Measurements from ENCODE around the gene KIAA0753. TPM values are rescaled to one million over a fixed set of nuclear protein-coding genes. Genes with fewer than 3 reads are reported as not detected.
"Not testable (repeated sequence)": the region's sequence is repeated elsewhere in the genome, so short reads cannot be mapped to it uniquely, and the experiment has no call there.

Gene KIAA0753
- total RNA-seq, 1 experiment from 2014 or later = 6.6 TPM

- DNase-seq (ENCODE audit: low spot score) = no peak
Measured at GRCh38 chr17:6596941-6597340, 43.6 kb downstream of the KIAA0753 start.

- no peak for DNase-seq (ENCODE audit: low spot score)
Measured at GRCh38 chr17:6596511-6596910, 44.0 kb downstream of the KIAA0753 start.

DNA sequence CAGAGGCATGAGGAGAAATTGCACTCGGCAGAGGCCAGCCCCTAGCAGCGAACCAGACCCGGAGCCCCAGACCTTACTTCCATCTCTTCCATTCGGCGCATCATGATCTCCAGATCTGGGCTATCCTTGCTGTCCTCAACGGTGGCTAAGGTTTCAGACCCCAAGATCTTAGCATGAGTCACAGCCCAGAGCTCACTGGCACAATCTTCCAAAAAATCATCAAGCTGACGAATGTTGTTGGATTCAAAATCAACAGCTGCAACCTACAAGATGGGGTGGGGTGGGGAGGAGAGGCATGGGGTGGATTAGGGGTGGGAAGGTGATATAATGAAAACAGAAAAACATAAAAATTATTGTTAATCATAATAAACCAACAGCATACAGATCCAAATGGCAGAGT, 44.4 kb downstream of the KIAA0753 start:
- DNase-seq (ENCODE audit: low spot score) = no peak

- DNase-seq (ENCODE audit: low spot score) = not testable (repeated sequence)
Measured at GRCh38 chr17:6593371-6593770, 47.1 kb downstream of the KIAA0753 start.

- DNase-seq (ENCODE audit: low spot score) = no peak
Measured at GRCh38 chr17:6592173-6592572, 48.3 kb downstream of the KIAA0753 start.

GRCh38 chr17:6591599-6592158, 48.8 kb downstream of the KIAA0753 start:
- peak; percentile 6 for DNase-seq (ENCODE audit: low spot score)

DNA sequence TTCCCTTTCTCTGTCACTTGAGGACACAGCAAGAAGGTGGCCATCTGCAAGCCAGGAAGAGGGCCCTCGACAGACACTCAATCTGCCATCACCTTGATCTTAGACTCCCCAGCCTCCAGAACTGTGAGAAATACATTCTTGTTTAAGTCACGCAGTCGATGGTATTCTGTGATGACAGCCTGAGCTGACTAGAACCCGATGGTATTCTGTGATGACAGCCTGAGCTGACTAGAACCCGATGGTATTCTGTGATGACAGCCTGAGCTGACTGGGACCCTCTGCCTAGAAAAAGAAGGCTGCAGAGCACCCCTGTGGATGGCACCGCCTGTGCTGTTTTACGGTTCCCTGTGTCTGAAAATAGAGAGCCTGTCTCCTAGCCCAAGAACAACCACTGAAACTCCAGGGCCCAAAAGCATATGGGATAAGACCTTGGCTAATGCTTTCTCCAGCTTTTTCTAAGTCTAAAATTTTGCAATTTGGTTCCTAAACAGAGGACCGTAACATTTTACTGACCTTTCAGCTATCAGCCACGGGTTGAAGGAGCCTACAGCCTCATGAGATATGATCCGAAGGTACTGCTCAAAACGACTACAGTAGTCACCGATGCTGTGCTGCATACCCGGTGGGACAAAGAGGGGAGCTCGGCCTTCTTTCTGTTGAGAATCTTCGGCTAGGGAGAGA, 51.1 kb downstream of the KIAA0753 start:
- DNase-seq (ENCODE audit: low spot score) = no peak

GRCh38 chr17:6588165-6588564, 52.3 kb downstream of the KIAA0753 start:
- DNase-seq (ENCODE audit: low spot score) = no peak

DNA sequence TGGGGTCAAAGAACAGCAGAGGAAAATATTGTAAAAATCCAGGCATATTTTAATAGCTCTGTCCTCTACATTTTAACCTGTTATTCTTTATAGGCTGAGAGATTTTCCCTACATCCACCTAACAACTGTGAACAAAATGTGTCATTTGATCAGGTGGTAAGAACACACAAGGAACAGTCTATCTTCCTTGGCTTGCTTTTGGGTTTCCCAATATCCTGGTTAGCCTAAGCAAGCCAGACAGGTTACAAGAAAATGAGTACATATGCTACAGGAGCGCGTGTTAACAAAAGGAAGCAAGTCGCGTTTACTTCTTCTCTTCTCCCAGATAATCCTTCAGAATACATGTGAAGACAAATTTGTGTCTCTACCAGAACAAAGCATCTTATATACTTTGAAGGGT, 53.2 kb downstream of the KIAA0753 start:
- DNase-seq (ENCODE audit: low spot score) = no peak

DNA sequence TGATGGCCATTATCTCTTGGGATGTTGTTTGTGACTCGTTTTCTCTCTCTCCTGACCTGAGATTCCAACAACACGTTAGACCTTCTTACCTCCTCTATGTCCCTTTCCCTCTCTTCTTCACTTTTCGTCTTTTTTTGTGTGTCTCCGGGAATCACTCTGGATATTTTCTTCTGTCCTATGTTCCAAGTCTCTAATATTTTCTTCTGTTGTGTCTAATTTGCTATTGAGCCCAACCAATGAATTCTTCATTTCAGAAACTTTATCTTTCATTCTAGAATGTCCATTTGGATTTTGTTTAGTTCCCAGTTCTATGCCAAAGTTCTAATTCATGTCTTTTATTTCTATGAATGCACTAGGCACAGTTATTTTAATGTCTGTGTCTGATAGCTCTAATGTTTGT, 57.1 kb downstream of the KIAA0753 start:
- no peak for DNase-seq (ENCODE audit: low spot score)

GRCh38 chr17:6580625-6581024, 59.9 kb downstream of the KIAA0753 start:
- DNase-seq (ENCODE audit: low spot score) = no peak

DNA sequence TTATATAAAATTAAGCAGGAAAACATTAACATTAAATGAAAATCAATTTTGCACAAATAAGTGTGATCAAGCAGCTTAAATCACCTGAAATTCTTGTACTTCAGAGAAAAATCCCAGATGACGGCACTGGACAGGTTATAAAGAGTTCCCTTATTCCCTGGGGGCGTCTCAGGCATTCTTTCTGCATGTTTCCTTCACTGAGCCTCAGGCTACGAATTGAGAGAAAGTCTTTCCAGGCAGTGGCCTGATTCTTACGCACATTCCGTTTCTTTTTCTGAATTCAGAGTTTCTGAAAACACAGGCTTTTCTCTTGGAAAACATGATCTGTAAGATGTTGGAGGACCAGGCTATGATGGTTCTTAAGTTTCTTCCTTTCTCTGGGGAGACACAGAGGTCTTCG, 62.0 kb downstream of the KIAA0753 start:
- DNase-seq (ENCODE audit: low spot score) = no peak

DNA sequence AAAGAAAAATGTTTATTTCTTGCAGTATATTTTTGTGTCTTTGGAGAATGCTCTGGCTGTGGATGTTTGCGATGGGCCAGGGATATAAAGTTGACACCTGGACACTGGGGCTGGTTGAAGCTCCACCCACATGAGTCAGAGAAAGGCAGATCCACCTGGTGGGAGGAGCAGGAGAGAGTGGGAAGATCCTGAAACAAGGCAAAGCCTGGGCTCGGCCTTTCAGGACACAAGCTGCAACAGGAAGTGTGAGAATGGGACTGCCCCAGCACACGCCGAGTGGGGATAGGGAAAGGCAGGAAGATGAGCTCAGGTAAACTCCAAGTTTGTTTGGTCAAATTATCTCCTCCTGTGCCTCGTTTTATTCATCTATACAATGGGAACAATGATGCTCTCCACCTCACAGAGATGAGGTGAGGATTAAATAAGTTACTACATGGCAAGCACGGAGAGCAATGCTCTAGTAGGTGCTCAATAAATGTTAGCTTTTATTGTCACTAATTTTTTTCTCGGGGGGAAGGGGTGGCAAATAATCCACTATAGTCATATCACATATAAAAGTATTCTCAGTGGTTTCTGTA, 62.7 kb downstream of the KIAA0753 start:
- DNase-seq (ENCODE audit: low spot score) = no peak

- DNase-seq (ENCODE audit: low spot score) = no peak
Measured at GRCh38 chr17:6576038-6576785, 64.3 kb downstream of the KIAA0753 start.

GRCh38 chr17:6575596-6575988, 64.9 kb downstream of the KIAA0753 start:
- DNase-seq (ENCODE audit: low spot score) = no peak

- DNase-seq (ENCODE audit: low spot score) = no peak
Measured at GRCh38 chr17:6574687-6575595, 65.6 kb downstream of the KIAA0753 start.

DNA sequence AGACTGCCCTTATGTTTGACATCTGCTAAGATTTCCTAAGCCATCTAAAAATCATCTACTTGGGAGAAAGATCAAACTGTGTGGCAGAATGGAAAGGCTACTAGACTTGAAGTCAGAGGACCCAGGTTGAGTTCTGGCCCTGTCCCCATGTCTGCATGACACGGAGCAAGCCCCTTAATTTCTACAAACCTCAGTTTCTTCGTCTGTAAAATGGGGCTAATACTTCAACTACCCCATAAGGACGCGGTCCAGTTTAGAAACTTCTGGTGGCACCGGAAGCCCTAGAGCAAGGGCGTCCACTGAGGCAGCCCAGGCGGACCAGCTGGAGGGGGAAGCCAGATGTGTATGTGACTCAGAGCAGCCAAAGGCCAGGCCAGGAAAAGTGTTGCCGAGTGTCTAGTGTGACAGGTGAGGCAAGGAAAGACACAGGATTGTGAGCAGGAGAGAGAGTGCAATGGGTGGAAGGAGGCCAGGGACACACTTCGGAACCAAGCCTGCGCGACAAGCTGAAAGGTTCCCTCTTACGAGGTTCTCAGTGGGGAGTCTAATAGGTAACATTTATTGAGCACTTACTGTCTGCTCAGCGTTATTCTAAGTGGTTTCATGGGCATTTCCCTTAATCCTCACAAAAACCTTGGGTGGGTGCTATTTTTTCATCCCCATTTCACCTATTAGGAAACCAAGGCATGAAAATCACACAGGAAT, 66.4 kb downstream of the KIAA0753 start:
- no peak for DNase-seq (ENCODE audit: low spot score)

GRCh38 chr17:6573495-6573894, 67.0 kb downstream of the KIAA0753 start:
- not testable (repeated sequence) for DNase-seq (ENCODE audit: low spot score)

DNA sequence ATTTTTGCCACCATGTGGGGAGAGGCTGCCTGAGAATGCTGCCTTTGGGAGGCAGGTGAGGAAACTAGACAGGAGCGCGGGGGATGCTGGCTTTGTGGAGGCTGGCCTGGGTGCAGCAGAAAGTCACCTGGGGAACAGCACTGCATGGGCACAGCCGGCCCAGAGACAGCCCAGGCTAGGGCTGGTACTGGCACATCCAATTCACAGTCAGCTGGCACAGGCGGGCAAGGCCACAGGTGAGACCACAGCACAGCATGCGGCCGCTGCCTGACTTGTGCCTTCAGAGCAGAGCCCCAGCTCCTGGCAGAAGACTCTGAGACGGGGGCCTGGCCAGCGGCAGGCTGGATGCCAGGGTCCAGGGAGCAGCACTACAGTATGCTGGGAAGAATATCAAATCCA, 67.5 kb downstream of the KIAA0753 start:
- no peak for DNase-seq (ENCODE audit: low spot score)

GRCh38 chr17:6571452-6571781, 69.1 kb downstream of the KIAA0753 start:
- DNase-seq (ENCODE audit: low spot score) = no peak

All from H4 (cell line).